ENCODE measurements around the gene RPL22L1.
"Not testable (repeated sequence)": the region's sequence is repeated elsewhere in the genome, so short reads cannot be mapped to it uniquely, and the experiment has no call there.

The RPL22L1 gene

GRCh38 chr3:170877311-170877710 lies 7.3 kb upstream of the RPL22L1 start:
- DNase-seq = not testable (repeated sequence)

- no peak for DNase-seq
Observed at GRCh38 chr3:170876537-170876936, 6.5 kb upstream of the RPL22L1 start.

GRCh38 chr3:170869239-170869590 lies 780 bp downstream of the RPL22L1 start:
- no peak for DNase-seq

- DNase-seq = no peak
Observed at GRCh38 chr3:170868577-170869238, 1.3 kb downstream of the RPL22L1 start.

GRCh38 chr3:170867143-170867937 lies 2.7 kb downstream of the RPL22L1 start:
- DNase-seq = no peak

- no peak for DNase-seq
Observed at GRCh38 chr3:170866499-170866898, 3.5 kb downstream of the RPL22L1 start.

- DNase-seq = no peak
Observed at GRCh38 chr3:170865209-170866094, 4.5 kb downstream of the RPL22L1 start.

GRCh38 chr3:170864525-170865208 lies 5.3 kb downstream of the RPL22L1 start:
- DNase-seq = no peak

GRCh38 chr3:170863816-170864215 lies 6.2 kb downstream of the RPL22L1 start:
- DNase-seq = no peak

- DNase-seq = no peak
Observed at GRCh38 chr3:170862618-170863374, 7.2 kb downstream of the RPL22L1 start.

GRCh38 chr3:170858599-170858998 lies 11.4 kb downstream of the RPL22L1 start:
- DNase-seq = no peak

- no peak for DNase-seq
Observed at GRCh38 chr3:170852324-170852723, 17.7 kb downstream of the RPL22L1 start.

GRCh38 chr3:170848292-170848917 lies 21.6 kb downstream of the RPL22L1 start:
- no peak for DNase-seq

- DNase-seq = no peak
Observed at GRCh38 chr3:170844377-170844776, 25.6 kb downstream of the RPL22L1 start.

- DNase-seq = no peak
Observed at GRCh38 chr3:170840291-170840859, 29.6 kb downstream of the RPL22L1 start.

GRCh38 chr3:170839518-170840100 lies 30.4 kb downstream of the RPL22L1 start:
- DNase-seq = no peak

GRCh38 chr3:170836491-170836890 lies 33.5 kb downstream of the RPL22L1 start:
- no peak for DNase-seq

GRCh38 chr3:170835336-170835735 lies 34.7 kb downstream of the RPL22L1 start:
- DNase-seq = no peak

GRCh38 chr3:170830580-170830979 lies 39.4 kb downstream of the RPL22L1 start:
- no peak for DNase-seq

GRCh38 chr3:170829546-170830272 lies 40.3 kb downstream of the RPL22L1 start:
- DNase-seq = no peak
